Renal cortex interstitium (tissue), 11 donors: ENCODE measurements around the gene POLD2. TPM values are rescaled to one million over a fixed set of nuclear protein-coding genes. Genes with fewer than 3 reads are reported as not detected.

Source experiments
- DNase-seq, 11 donors: peaks; one replicate each; pipeline ENCODE4 v3.0.0-alpha.2; 2013; ENCODE audit warnings: low read depth in 9 of 11, low spot score in 4 of 11; ENCODE audit errors: extremely low read depth in 1 of 11
- polyA plus RNA-seq, 3 donors: library from polyadenylated mRNA; unstranded; fragments of 120-200 nt; gene quantifications; one replicate each; pipeline ENCODE4 v1.2.1, GENCODE V29; 2013; ENCODE audit not compliant: insufficient read length in 3 of 3

POLD2 gene
- polyA plus RNA-seq, 3 donors: 107 to 137 (median 110) TPM

- DNase-seq: no peak
Observed at GRCh38 chr7:44107961-44108767, 15.2 kb downstream of the POLD2 start.

- no peak for DNase-seq
Observed at GRCh38 chr7:44107116-44107960, 16.0 kb downstream of the POLD2 start.

GRCh38 chr7:44106311-44107065 is 16.9 kb downstream of the POLD2 start:
- no peak for DNase-seq

GRCh38 chr7:44105832-44106231 is 17.5 kb downstream of the POLD2 start:
- no peak for DNase-seq

GRCh38 chr7:44104860-44105771 is 18.2 kb downstream of the POLD2 start:
- peak in 1 of 11 donors; percentile 31 for DNase-seq

- peak in 1 of 11 donors; percentile 40 for DNase-seq
Observed at GRCh38 chr7:44103923-44104859, 19.2 kb downstream of the POLD2 start, which contains the start of gene AEBP1. TSS of gene AEBP1 (plus strand) at chr7:44104345. CDS start at chr7:44104666, 321 bp downstream.

- DNase-seq: no peak
Observed at GRCh38 chr7:44103566-44103922, 19.8 kb downstream of the POLD2 start.

- no peak for DNase-seq
Observed at GRCh38 chr7:44102846-44103565, 20.3 kb downstream of the POLD2 start.

GRCh38 chr7:44101966-44102845 is 21.1 kb downstream of the POLD2 start:
- DNase-seq: no peak

- no peak for DNase-seq
Observed at GRCh38 chr7:44101303-44101965, 21.9 kb downstream of the POLD2 start.

- no peak for DNase-seq
Observed at GRCh38 chr7:44100458-44101302, 22.7 kb downstream of the POLD2 start.

GRCh38 chr7:44099669-44100068 is 23.7 kb downstream of the POLD2 start:
- no peak for DNase-seq

- DNase-seq: no peak
Observed at GRCh38 chr7:44098092-44099068, 25.0 kb downstream of the POLD2 start.
